ENCODE results near the gene EEF1A2. TPM values are rescaled to one million over a fixed set of nuclear protein-coding genes. Genes with fewer than 3 reads are reported as not detected.
A peak's percentile ranks its signal among the peaks of the same experiment; 100 is the strongest.

EEF1A2 gene
- polyA plus RNA-seq, 2 of the 4 experiments (the other 2 are of a cell fraction) = 16.3 to 129 TPM

GRCh38 chr20:63502671-63503172 is 3.8 kb upstream of the EEF1A2 start:
- no peak overlapping the region for H3K4me2 ChIP-seq
- peaks cover 17% of the 10 kb centered on the region for H3K9me3 ChIP-seq
- no peak for FAIRE-seq
- no peak for DNase-seq (ENCODE audit: low read depth in 1 of 2, low spot score in 1 of 2)
- TF ChIP-seq HEYL (CRISPR knock-in tag; IDR thresholded peaks at IDR 0.05) (no peak), ZFP36 (IDR thresholded peaks at IDR 0.05; ENCODE audit: borderline replicate concordance, partially characterized antibody) (no peak), CBX8 (IDR thresholded peaks at IDR 0.05) (no peak), MYC (IDR thresholded peaks at IDR 0.05; ENCODE audit: borderline replicate concordance, low read length) (no peak), HDAC2 (IDR thresholded peaks at IDR 0.05) (no peak), HOXB5 (CRISPR knock-in tag; IDR thresholded peaks at IDR 0.05) (no peak), ZSCAN20 (CRISPR knock-in tag; IDR thresholded peaks at IDR 0.05) (no peak), KDM1A (IDR thresholded peaks at IDR 0.05; ENCODE audit: low read depth) (no peak), EP300 (IDR thresholded peaks at IDR 0.05) (no peak)
- ChIA-PET CTCF (interaction anchor here (1.0 to 1.3 kb wide), 2 partner anchors 9 to 17 kb away, joined by 3 to 5 read pairs; partner anchors contain the start of gene PPDPF), POLR2A (interaction anchor here (1.4 kb wide), 1 partner anchor 18 kb away, joined by 7 read pairs; the partner anchor contains the start of gene PPDPF)
- H3K27ac ChIP-seq = no peak overlapping the region
- 92% methylated on average over 7 of the region's 15 CpGs for WGBS (ENCODE audit: missing lambda C conversion rate)
- H3K4me3 ChIP-seq = no peak overlapping the region
- ATAC-seq = no peak
- peaks cover 11% of the 10 kb centered on the region for H3K4me1 ChIP-seq

- ChIA-PET POLR2A (interaction anchor here (1.4 kb wide), 1 partner anchor 19 kb away, joined by 7 read pairs; the partner anchor contains the start of gene PPDPF), CTCF (interaction anchor here (1.0 to 1.3 kb wide), 2 partner anchors 8 to 18 kb away, joined by 3 to 5 read pairs; partner anchors contain the start of gene PPDPF)
- no peak overlapping the region for H3K27ac ChIP-seq
- H3K9me3 ChIP-seq = peaks cover 17% of the 10 kb centered on the region
- 51% methylated on average over 12 of the region's 26 CpGs for WGBS (ENCODE audit: missing lambda C conversion rate)
- FAIRE-seq = no peak
- no peak overlapping the region for H3K4me3 ChIP-seq
- DNase-seq (ENCODE audit: low read depth in 1 of 2, low spot score in 1 of 2) = no peak
- ATAC-seq = no peak
- H3K4me1 ChIP-seq = peaks cover 18% of the 10 kb centered on the region
- TF ChIP-seq CHD2 (IDR thresholded peaks at IDR 0.05; ENCODE audit: low read length, partially characterized antibody) = no peak
- TF ChIP-seq ZFP36 (IDR thresholded peaks at IDR 0.05; ENCODE audit: borderline replicate concordance, partially characterized antibody) = peak; percentile 72
- 0 out of 3 replicates have a peak overlapping the region, but pooled peaks have one; percentile 30 for H3K4me2 ChIP-seq
Measured at GRCh38 chr20:63501818-63502670, 3.2 kb upstream of the EEF1A2 start.

GRCh38 chr20:63500902-63501817 is 2.3 kb upstream of the EEF1A2 start:
- no peak for DNase-seq (ENCODE audit: low read depth in 1 of 2, low spot score in 1 of 2)

GRCh38 chr20:63500151-63500901 is 1.4 kb upstream of the EEF1A2 start:
- CTCF ChIA-PET = no interaction called here
- no peak for DNase-seq (ENCODE audit: low read depth in 1 of 2, low spot score in 1 of 2)
- 91% methylated on average over 15 of the region's 24 CpGs for WGBS (ENCODE audit: missing lambda C conversion rate)
- Histone ChIP-seq H3K4me2 (no peak overlapping the region), H3K4me3 (no peak overlapping the region), H3K27ac (no peak overlapping the region), H3K4me1 (peaks cover 27% of the 10 kb centered on the region), H3K9me3 (peaks cover 12% of the 10 kb centered on the region; the same call in 2 of the 3 replicates)
- ATAC-seq = no peak
- POLR2A ChIA-PET = interaction anchor here (0.6 kb wide), 1 partner anchor 56 kb away, joined by 4 read pairs; no protein-coding TSS in a partner anchor
- no peak for TF ChIP-seq HDAC2 (IDR thresholded peaks at IDR 0.05)
- no peak for TF ChIP-seq BCL3 (IDR thresholded peaks at IDR 0.05)
- no peak for TF ChIP-seq KDM1A (IDR thresholded peaks at IDR 0.05; ENCODE audit: low read depth)
- TF ChIP-seq ESRRA (IDR thresholded peaks at IDR 0.05; ENCODE audit: borderline replicate concordance, low read length) = no peak
- no peak for TF ChIP-seq EHF (CRISPR knock-in tag; IDR thresholded peaks at IDR 0.05)
- TF ChIP-seq RAD21 (conservative IDR thresholded peaks at IDR 0.05 in 1 of 2, IDR thresholded peaks at IDR 0.05 in 1 of 2) = no peak
- no peak for TF ChIP-seq ZSCAN20 (CRISPR knock-in tag; IDR thresholded peaks at IDR 0.05)
- no peak for TF ChIP-seq CHD2 (IDR thresholded peaks at IDR 0.05; ENCODE audit: low read length, partially characterized antibody)
- no peak for TF ChIP-seq ATOH8 (CRISPR knock-in tag; IDR thresholded peaks at IDR 0.05; ENCODE audit: low read depth)
- TF ChIP-seq MAZ (IDR thresholded peaks at IDR 0.05; ENCODE audit: borderline replicate concordance, low read depth, low read length) = no peak
- TF ChIP-seq EHMT2 (IDR thresholded peaks at IDR 0.05; ENCODE audit: low read depth) = no peak
- no peak for FAIRE-seq

More at GRCh38 chr20:63500902-63501817, 2.3 kb upstream of the EEF1A2 start:
- H3K4me2 ChIP-seq = 0 out of 3 replicates have a peak overlapping the region, but pooled peaks have one; percentile 30
- H3K4me1 ChIP-seq = peaks cover 26% of the 10 kb centered on the region
- ChIA-PET POLR2A (no interaction called here), CTCF (interaction anchor here (0.6 kb wide), 1 partner anchor 274 kb away, joined by 3 read pairs; no protein-coding TSS in a partner anchor)
- no peak for ATAC-seq
- no peak overlapping the region for H3K4me3 ChIP-seq
- WGBS (ENCODE audit: missing lambda C conversion rate) = 73% methylated on average over 12 of the region's 27 CpGs
- peaks cover 17% of the 10 kb centered on the region for H3K9me3 ChIP-seq
- FAIRE-seq = no peak
- TF ChIP-seq FOSB (CRISPR knock-in tag; IDR thresholded peaks at IDR 0.05) (no peak), EP300 (IDR thresholded peaks at IDR 0.05) (no peak), E2F6 (IDR thresholded peaks at IDR 0.05; ENCODE audit: borderline replicate concordance, low read depth) (no peak)
- H3K27ac ChIP-seq = no peak overlapping the region
